Measurements from ENCODE around the gene NONO. TPM values are rescaled to one million over a fixed set of nuclear protein-coding genes. Genes with fewer than 3 reads are reported as not detected.

NONO gene
- polyA plus RNA-seq, 1 of the 3 experiments (the other 2 are of a cell fraction): 288 TPM

DNA sequence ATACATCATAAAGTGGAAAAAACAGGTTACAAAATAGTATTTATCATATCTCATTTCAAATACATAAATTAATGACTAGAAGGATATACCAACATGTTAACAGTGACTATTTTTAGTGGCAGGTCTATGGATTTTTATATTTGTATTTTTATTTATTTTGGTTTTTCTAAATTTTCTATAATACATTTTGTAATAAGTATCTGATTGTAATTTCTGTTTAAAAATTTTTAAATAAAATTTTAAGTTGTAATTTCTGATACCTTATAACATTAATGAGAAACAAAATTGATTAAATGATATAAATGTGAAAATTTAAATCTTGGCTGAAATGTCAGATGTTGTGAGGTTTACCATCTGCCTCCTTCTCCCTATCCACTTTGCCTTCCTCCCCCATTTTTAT, 2.5 kb downstream of the NONO start:
- peaks cover 65% of the 10 kb centered on the region for H4K20me1 ChIP-seq (ENCODE audit: insufficient read depth)
- H2AFZ ChIP-seq (ENCODE audit: low read depth): no peak overlapping the region
- ChIA-PET CTCF (no interaction called here), POLR2A (no interaction called here)
- H3K4me2 ChIP-seq: peak overlapping the region; percentile 72
- H3K9me3 ChIP-seq: no peaks in the 10 kb centered on the region
- H3K9ac ChIP-seq: peak overlapping the region; percentile 93; the same call in 1 of the 2 replicates
- peaks cover 4 to 6% of the 10 kb centered on the region in 2 experiments for H3K4me1 ChIP-seq (ENCODE audit: control insufficient read depth in 1 of 2, insufficient read depth in 2 of 2, low read depth in 1 of 2, low read length in 1 of 2)
- TF ChIP-seq NRF1 (IDR thresholded peaks at IDR 0.05; ENCODE audit: low read depth, low read length) (no peak), TCF12 (IDR thresholded peaks at IDR 0.05) (no peak), MEF2A (IDR thresholded peaks at IDR 0.05; ENCODE audit: borderline replicate concordance, low read depth) (no peak), ELF1 (IDR thresholded peaks at IDR 0.05) (no peak), FOSL2 (IDR thresholded peaks at IDR 0.05; ENCODE audit: borderline replicate concordance, low read depth) (no peak), POLR2AphosphoS5 (IDR thresholded peaks at IDR 0.05; ENCODE audit: low read depth, low read length) (no peak), GABPA (IDR thresholded peaks at IDR 0.05; ENCODE audit: low read depth) (no peak)
- TF ChIP-seq, protein P1, sequence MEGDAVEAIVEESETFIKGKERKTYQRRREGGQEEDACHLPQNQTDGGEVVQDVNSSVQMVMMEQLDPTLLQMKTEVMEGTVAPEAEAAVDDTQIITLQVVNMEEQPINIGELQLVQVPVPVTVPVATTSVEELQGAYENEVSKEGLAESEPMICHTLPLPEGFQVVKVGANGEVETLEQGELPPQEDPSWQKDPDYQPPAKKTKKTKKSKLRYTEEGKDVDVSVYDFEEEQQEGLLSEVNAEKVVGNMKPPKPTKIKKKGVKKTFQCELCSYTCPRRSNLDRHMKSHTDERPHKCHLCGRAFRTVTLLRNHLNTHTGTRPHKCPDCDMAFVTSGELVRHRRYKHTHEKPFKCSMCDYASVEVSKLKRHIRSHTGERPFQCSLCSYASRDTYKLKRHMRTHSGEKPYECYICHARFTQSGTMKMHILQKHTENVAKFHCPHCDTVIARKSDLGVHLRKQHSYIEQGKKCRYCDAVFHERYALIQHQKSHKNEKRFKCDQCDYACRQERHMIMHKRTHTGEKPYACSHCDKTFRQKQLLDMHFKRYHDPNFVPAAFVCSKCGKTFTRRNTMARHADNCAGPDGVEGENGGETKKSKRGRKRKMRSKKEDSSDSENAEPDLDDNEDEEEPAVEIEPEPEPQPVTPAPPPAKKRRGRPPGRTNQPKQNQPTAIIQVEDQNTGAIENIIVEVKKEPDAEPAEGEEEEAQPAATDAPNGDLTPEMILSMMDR (IDR thresholded peaks at IDR 0.05): no peak
- TF ChIP-seq, protein P2, sequence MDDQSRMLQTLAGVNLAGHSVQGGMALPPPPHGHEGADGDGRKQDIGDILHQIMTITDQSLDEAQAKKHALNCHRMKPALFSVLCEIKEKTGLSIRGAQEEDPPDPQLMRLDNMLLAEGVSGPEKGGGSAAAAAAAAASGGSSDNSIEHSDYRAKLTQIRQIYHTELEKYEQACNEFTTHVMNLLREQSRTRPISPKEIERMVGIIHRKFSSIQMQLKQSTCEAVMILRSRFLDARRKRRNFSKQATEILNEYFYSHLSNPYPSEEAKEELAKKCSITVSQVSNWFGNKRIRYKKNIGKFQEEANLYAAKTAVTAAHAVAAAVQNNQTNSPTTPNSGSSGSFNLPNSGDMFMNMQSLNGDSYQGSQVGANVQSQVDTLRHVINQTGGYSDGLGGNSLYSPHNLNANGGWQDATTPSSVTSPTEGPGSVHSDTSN (IDR thresholded peaks at IDR 0.05): no peak
- TF ChIP-seq, protein P3, sequence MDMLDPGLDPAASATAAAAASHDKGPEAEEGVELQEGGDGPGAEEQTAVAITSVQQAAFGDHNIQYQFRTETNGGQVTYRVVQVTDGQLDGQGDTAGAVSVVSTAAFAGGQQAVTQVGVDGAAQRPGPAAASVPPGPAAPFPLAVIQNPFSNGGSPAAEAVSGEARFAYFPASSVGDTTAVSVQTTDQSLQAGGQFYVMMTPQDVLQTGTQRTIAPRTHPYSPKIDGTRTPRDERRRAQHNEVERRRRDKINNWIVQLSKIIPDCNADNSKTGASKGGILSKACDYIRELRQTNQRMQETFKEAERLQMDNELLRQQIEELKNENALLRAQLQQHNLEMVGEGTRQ (IDR thresholded peaks at IDR 0.05; ENCODE audit: borderline replicate concordance, low read depth, low read length): no peak
- DNase-seq: no peak
- no peaks in the 10 kb centered on the region for H3K27me3 ChIP-seq (ENCODE audit: insufficient read depth)
- peaks cover 23 to 52% of the 10 kb centered on the region in 2 experiments for H3K36me3 ChIP-seq (replicated peaks in 1 of 2; ENCODE audit: control insufficient read depth in 1 of 2, insufficient read depth in 2 of 2, low read length in 1 of 2)
- H3K27ac ChIP-seq (ENCODE audit: low read depth in 2 of 2, low read length in 1 of 2): no peak overlapping the region
- H3K9me2 ChIP-seq: no peaks in the 10 kb centered on the region
- H3F3A ChIP-seq (replicated peaks; ENCODE audit: insufficient read depth): peaks cover 32% of the 10 kb centered on the region
- peaks cover 75% of the 10 kb centered on the region for H3K79me2 ChIP-seq (ENCODE audit: insufficient read depth)
- peak overlapping the region; percentile 76 to 88; a peak in 2 of 4 replicates for H3K4me3 ChIP-seq (ENCODE audit: low read depth in 2 of 2, low read length in 1 of 2)

DNA sequence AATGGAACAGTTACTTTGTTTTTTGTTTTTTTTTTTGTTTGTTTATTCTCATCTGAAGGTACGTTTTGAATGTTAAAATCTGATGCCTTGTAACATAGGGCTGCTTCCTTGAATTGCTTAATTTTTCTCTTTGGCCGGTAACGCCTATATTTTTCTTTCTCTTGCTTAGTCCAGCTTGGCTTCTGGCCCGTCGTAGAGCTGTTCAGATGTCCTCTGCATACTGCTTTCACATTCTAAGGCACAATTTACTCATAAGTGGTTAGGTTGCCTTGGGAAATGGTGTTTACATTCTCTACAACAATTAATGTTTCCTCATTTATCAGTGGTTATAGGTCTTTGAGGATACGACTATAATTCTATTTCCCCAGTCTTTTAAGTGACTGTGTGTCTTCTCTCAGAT, 7.9 kb downstream of the NONO start:
- Histone ChIP-seq H3K9me3 (no peaks in the 10 kb centered on the region), H3K79me2 (ENCODE audit: insufficient read depth) (peaks cover 84% of the 10 kb centered on the region), H3K36me3 (replicated peaks in 1 of 2; ENCODE audit: control insufficient read depth in 1 of 2, insufficient read depth in 2 of 2, low read length in 1 of 2) (peaks cover 33 to 87% of the 10 kb centered on the region in 2 experiments), H3F3A (replicated peaks; ENCODE audit: insufficient read depth) (peaks cover 61% of the 10 kb centered on the region), H3K9ac (no peak overlapping the region), H3K4me2 (no peak overlapping the region), H3K27ac (ENCODE audit: low read depth in 2 of 2, low read length in 1 of 2) (peak overlapping the region in 1 of 2 experiments; percentile 73; a peak in 2 of 4 replicates), H3K4me3 (ENCODE audit: low read depth in 2 of 2, low read length in 1 of 2) (no peak overlapping the region), H4K20me1 (ENCODE audit: insufficient read depth) (peaks cover 77% of the 10 kb centered on the region), H2AFZ (ENCODE audit: low read depth) (no peak overlapping the region), H3K4me1 (ENCODE audit: control insufficient read depth in 1 of 2, insufficient read depth in 2 of 2, low read depth in 1 of 2, low read length in 1 of 2) (peaks cover 0 to 17% of the 10 kb centered on the region in 2 experiments; a peak in 3 of 4 replicates), H3K27me3 (ENCODE audit: insufficient read depth) (no peaks in the 10 kb centered on the region), H3K9me2 (no peaks in the 10 kb centered on the region)
- no peak for DNase-seq
- ChIA-PET CTCF (interaction anchor here (1.0 kb wide), 1 partner anchor 37 kb away, joined by 3 read pairs; the partner anchor contains the start of gene ZMYM3), POLR2A (no interaction called here)
- 92% methylated on average over 6 of the region's 6 CpGs for WGBS (ENCODE audit: low lambda C conversion rate)
- TF ChIP-seq YY1 (IDR thresholded peaks at IDR 0.05; ENCODE audit: low read depth) (no peak), MEF2A (IDR thresholded peaks at IDR 0.05; ENCODE audit: borderline replicate concordance, low read depth) (no peak), FOXM1 (IDR thresholded peaks at IDR 0.05; ENCODE audit: low read depth) (no peak), SMC3 (IDR thresholded peaks at IDR 0.05; ENCODE audit: low read depth, low read length) (no peak), POLR2AphosphoS5 (IDR thresholded peaks at IDR 0.05; ENCODE audit: low read depth, low read length) (no peak; the same call in 1 of the 2 replicates), ELF1 (IDR thresholded peaks at IDR 0.05) (no peak), TAF1 (IDR thresholded peaks at IDR 0.05; ENCODE audit: borderline replicate concordance, low read depth, low read length) (no peak), EP300 (IDR thresholded peaks at IDR 0.05; ENCODE audit: borderline replicate concordance in 1 of 2, low read depth in 1 of 2, low read length in 1 of 2) (no peak), NFIC (IDR thresholded peaks at IDR 0.05; ENCODE audit: borderline replicate concordance) (no peak), CHD2 (IDR thresholded peaks at IDR 0.05; ENCODE audit: low read length, partially characterized antibody) (no peak), RFX5 (IDR thresholded peaks at IDR 0.05; ENCODE audit: low read length) (no peak)
- TF ChIP-seq, protein P4, sequence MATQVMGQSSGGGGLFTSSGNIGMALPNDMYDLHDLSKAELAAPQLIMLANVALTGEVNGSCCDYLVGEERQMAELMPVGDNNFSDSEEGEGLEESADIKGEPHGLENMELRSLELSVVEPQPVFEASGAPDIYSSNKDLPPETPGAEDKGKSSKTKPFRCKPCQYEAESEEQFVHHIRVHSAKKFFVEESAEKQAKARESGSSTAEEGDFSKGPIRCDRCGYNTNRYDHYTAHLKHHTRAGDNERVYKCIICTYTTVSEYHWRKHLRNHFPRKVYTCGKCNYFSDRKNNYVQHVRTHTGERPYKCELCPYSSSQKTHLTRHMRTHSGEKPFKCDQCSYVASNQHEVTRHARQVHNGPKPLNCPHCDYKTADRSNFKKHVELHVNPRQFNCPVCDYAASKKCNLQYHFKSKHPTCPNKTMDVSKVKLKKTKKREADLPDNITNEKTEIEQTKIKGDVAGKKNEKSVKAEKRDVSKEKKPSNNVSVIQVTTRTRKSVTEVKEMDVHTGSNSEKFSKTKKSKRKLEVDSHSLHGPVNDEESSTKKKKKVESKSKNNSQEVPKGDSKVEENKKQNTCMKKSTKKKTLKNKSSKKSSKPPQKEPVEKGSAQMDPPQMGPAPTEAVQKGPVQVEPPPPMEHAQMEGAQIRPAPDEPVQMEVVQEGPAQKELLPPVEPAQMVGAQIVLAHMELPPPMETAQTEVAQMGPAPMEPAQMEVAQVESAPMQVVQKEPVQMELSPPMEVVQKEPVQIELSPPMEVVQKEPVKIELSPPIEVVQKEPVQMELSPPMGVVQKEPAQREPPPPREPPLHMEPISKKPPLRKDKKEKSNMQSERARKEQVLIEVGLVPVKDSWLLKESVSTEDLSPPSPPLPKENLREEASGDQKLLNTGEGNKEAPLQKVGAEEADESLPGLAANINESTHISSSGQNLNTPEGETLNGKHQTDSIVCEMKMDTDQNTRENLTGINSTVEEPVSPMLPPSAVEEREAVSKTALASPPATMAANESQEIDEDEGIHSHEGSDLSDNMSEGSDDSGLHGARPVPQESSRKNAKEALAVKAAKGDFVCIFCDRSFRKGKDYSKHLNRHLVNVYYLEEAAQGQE (IDR thresholded peaks at IDR 0.05; ENCODE audit: low read depth, low read length): no peak
- TF ChIP-seq, protein P1 (IDR thresholded peaks at IDR 0.05): no peak

All from SK-N-SH (cell line).